Measurements from ENCODE around the gene BPIFB2.

DNA sequence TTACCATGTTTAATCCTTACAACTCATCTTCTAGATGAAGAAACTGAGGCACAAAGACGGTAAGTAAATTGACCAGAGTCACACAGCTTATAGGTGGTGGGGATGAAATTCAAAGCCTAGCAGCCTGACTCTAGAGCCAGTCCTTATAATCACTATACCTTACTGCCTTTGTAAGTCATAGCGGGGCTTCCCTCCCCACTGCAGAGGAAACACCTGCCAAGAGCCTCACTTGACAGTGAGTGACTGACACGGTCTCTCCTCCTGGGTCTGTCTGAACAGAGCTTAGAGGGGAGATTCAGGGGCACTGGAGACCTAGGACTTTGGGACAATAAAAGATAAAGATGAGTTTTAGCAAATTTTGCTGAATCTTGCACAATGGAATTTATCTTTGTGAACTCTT lies 16.1 kb upstream of the BPIFB2 start:
- TF ChIP-seq, protein P1, sequence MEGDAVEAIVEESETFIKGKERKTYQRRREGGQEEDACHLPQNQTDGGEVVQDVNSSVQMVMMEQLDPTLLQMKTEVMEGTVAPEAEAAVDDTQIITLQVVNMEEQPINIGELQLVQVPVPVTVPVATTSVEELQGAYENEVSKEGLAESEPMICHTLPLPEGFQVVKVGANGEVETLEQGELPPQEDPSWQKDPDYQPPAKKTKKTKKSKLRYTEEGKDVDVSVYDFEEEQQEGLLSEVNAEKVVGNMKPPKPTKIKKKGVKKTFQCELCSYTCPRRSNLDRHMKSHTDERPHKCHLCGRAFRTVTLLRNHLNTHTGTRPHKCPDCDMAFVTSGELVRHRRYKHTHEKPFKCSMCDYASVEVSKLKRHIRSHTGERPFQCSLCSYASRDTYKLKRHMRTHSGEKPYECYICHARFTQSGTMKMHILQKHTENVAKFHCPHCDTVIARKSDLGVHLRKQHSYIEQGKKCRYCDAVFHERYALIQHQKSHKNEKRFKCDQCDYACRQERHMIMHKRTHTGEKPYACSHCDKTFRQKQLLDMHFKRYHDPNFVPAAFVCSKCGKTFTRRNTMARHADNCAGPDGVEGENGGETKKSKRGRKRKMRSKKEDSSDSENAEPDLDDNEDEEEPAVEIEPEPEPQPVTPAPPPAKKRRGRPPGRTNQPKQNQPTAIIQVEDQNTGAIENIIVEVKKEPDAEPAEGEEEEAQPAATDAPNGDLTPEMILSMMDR (IDR thresholded peaks at IDR 0.05): no peak
- TF ChIP-seq POLR2A (IDR thresholded peaks at IDR 0.05): no peak
